CD4-positive, alpha-beta T cell treated with Interferon alpha-2 for 1 hour (primary cell): ENCODE measurements around the gene LRRC74B.
A peak's percentile ranks its signal among the peaks of the same experiment; 100 is the strongest.
"Not testable (repeated sequence)": the region's sequence is repeated elsewhere in the genome, so short reads cannot be mapped to it uniquely, and the experiment has no call there.

Experiments used
- DNase-seq, 2 donors: peaks; one replicate each; pipeline ENCODE4 v3.0.0-alpha.2; 2020 to 2022

LRRC74B gene, protein sequence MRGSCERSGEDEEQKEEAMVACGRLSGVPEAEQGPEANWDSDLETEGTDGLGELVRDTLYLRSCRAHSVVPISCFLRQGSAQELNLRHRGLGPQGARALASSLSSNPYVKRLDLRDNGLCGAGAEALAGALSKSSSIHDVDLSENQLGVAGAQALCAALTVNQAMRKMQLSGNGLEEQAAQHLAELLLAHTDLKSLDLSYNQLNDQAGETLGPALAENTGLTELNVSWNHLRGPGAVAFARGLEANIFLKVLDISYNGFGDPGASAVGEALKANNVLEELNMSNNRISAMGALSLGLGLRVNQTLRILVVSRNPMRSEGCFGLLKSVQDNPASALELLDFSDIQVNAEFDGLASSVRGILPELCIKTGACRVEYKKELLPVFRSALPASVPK

DNA sequence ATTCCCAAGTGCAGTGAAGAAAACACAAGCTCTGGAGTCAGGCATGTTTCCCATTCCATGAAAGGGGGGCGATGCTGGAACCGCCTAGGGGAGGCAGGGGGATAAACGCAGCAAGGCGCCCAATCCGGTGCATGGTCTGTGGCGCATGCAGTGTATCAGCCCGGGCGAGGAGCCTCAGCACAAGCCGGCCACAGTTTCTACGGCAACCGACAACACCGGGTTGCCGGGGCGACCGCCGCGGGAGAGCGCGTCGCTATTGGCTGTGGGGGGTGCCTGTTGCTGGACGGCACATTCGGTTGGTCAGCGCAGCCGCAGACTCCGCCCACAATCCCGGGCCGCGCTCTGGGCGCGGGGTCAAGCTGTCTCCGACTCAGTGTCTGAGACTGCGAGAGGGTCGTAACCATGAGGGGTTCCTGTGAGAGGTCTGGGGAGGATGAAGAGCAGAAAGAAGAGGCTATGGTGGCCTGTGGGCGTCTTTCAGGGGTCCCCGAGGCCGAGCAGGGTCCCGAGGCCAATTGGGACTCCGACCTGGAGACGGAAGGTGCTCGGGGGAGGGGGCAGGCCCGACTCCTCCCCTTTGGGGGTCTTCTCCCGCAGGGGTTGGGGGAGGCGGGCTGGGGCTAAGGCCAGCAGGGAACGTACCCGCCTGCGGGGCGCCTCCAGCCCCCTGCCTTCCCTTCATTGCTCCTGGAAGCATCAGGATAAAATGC lies at the start of gene LRRC74B:
TSS of gene LRRC74B (plus strand) at position 362 of the 710 bp plus-strand sequence. CDS start at position 403, 41 bp downstream.
- peak; percentile 71 to 78 for DNase-seq

DNA sequence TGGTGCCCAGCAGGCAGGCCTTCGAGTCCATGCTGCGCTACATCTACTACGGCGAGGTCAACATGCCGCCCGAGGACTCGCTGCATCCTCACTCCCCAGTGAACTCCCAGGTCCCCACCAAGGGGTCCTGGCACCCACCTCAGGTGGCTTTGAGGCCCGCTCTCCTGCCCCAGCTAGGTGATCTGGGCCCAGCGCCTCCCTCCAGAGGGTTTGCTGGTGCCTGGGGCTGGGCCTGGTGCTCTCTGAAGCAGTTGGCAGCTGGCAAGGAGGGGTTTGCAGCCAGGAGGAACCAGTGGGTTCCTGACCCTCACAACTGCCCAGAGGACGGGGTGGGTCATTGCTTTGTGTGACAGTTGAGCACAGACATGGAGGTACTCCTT lies 49.7 kb upstream of the LRRC74B start:
- no peak for DNase-seq

DNA sequence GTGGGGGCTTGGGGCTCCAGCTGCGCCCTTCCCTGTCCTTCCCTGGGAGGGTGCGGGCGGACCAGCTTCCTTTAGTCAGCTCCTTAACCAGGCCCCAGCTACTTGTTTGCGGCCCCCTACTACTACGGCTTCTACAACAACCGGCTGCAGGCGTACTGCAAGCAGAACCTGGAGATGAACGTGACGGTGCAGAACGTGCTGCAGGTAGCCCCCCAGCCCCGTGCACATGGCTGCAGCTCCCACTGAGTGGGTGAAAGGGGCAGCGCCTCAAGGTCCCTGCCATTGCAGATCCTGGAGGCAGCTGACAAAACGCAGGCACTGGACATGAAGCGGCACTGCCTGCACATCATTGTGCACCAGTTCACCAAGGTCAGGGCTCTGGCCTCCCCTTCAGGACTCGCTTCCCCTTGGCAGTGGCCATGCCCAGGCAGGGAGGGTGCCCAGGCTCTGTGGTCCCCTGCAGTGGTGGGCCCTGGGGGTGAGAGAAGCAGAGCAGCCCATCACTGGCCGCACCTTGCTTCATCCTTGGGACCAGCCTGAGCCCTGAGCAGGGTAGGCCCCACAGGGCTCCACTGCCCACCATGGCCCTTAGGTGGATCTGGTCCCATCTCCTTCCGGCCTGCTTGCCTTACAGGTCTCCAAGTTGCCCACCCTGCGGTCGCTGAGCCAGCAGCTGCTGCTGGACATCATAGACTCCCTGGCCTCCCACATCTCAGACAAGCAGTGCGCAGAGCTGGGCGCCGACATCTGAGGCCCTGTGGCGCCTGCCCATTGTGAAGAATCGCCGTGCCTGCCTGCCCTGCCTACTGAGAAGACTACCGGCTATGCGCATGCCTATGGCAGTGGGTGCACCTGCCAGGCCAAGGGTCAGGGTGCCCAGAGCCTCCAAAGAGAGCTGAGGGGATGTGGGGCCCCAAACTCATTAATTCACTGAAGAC lies 48.9 kb upstream of the LRRC74B start:
- DNase-seq = no peak

DNA sequence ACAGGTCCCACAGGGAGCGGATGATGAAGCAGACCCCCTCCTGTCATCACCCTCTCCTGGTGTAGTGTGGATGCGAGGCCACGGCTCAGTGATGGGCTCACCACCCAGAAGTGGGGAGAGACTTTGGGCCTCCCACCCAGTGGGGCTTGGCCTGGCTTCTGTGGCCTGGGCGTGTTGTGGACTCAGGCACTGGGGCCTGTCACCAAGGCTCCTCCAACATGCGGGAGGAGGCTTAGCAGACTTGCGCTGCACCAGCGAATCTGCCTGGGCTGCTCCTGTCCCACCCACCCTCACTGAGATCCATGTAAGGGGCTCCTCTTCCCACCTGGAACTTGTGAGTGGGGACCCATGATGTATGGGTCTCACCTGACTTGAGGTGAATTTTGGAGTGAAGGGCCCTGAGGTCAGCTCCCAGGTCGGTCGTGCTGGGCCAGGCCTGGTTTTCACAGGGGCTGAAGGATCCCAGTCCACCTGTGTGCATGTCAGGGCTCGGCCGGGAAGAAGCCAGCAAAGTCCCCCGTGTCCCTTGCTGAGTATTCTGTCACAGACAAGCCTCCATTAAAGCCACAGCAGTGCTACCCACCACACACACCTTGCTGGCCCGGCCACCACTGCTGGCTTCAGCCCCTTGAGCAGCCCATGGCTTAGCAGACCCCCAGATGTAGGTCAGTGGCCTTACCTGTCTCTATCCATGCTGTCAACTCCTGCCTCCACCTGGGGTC lies 48.0 kb upstream of the LRRC74B start:
- DNase-seq = no peak

DNA sequence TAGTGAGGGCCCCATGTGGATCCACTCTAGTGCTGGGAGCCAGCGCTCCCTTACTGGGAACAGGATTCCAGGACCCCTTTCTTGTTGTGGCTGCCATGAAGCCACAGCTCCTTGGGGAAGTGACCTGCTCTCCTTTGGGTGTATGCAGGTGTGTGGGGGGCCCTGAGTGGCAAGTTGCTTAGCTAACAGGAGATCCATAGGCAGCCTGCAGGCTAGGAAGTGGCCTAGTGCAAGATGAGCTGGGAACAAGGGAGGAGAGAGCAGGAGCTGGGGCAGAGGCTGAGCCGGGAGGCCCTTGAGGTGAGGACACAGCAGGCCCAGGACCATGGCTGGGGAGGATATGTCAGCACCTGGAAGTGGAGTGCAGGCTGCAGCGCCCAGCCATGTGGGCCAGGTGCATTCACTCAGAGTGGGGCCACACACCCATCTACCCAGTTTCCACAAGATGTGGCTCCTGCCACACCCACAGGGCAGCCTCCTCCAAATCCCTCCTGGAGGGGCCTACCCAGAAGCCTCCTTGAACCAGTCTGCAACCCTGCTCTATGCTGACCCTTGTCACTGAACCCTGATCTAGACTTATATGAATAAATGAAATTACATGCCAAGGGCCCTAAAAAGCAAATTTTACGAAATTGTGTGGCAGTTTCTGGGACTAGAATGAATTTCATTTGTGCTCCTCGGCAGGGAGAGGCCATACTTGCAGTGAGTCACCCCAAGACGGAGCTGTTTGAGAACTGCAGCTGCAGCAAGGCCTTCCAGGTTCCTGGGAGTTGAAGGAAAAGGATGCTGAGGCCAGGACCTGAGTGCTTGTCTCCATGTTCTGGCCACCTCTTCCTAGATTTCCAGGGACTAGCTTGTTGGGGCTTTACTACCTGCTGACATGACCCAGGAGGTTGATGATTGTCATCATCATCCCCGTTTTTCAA lies 47.1 kb upstream of the LRRC74B start:
- DNase-seq = no peak

DNA sequence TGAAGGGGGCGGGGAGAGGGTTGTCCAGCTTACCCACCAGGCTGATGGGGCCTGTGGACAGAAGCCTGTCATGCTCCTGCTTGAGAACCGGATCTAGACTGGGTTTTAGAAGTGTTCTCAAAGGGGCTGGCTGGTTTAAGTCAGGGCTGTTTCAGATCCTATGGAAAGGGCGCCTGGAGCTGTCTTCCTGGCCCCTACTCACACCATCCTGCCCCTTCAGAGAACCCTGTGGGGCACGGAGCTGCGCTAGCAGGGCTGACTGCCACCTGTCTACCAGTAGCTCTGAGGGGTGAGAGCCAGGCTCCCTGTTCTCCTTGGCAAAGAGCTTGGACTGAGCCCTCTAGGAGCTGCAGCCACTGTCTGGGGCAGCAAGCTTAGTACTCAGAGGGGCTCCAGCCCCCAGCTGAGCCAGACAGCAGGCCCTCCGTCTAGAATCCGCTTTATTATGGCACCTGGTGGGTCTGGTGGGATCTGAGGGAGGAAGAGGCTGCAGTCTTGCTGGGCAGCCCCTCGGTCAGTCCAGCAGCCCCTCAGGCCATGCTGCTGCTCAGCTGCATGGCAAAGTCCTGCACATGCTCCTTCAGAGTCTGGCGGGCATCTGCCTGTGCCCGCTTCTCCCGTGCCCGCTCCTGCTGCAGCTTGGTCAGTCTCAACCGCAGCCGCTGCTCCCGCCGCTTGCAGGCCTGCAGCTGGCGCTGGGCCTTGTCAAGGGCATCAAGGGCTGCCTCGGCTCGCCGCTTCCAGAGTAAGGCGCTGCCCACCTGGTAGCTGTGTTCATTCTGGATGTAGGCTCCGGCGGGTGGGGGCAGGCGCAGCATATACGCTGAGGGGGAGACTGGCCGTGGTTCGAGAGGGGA lies 46.2 kb upstream of the LRRC74B start:
- no peak for DNase-seq

DNA sequence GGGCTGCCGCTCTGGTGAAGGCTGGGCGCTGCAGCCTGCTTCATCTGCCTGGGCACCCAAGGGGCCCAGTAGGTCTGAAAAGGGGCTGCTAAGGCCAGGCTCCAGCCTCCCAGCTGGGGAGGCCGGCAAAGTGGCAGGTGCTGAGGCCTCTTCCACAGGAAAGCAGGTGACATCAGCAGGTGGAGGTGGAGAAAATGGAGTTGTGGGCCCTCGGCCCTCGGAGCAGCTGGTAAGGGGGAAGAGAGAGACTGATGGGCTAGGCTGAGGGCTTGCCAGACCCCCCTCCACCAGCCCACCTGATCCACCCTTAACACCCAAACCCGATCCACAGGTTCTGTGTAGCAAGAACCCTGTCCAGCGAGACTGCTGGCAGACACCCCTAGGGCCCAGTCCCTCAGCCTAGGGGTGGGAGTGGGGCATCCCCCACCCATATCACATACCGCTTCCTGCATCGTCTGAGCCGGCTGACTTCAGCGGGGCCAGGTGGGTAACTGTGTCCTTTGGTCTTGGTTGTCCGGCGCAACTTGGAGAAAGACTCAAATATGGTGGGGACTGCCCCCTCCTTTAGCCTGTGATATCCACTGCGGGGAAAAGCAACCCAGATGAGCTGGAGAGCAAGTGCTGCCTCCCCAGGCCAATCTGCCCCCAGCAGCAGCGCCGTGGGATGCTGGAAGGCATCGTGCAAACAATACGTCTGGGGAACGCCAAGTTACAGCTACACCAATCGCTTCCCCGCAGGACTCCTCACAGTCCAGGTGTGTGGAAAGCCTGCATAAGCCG lies 45.3 kb upstream of the LRRC74B start:
- no peak for DNase-seq

DNA sequence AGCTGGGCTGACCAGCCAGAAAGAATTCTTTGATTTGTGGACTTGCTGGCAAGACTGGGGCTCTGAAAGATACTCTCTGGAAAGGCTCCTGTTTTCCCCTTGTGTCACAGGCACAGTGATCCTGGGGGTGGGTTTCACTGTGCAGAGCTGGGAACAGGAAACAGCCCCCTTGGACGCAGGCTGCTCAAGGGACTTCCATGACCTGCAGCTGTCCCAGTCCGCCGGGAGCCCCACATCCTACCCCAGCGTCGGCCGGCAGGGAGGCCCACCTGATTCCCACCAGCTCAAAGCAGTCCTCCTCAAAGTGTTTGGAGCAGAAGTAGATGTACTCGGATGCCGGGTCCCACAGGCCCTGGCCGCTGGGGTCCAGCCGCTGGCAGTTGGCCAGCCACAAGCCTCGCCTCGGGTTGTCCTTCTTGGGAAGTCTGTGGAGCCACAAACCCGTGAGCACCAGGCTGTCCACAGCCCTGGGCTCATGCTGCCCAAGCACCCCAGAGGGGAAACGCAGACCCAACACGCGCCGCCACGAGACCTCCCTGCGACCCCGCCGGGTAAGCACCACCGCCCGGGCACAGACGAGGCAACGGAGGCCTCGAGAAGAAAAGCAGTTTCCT lies 44.7 kb upstream of the LRRC74B start:
- no peak for DNase-seq

DNA sequence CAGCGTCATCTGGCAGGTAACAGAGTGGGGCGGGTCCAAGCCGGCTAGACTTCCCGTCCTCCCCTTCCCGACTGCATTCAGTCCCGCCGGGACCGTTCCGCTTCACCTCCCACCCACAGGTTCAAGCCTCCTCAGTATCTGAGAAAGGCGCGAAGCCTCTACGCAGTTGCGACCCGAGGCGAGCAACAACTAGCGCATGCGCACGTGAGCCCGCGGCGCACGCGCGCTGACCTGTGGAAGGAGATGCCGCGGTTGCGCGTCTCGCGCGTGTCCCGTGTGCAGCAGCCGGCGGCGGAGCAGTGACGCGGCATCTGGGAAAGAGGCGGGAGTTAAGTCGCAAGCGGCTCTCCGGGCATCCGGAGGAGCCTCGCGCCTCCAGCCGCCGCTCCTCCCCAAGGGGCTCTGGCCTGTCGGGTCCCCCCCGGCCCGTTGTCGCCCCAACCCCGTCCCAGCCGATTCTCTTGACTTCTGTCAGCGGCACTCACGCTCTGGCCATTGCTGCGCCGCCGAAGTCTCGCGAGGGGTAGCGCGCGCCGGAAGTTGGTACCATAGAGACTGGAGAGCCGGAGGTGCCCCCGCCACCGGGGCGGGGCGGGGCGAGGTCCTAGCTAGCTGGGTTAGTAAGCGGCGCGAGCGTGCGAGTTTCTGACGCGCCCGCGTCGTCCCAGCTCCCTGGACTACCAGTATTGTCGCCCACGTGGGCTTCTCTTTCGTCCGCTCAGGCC lies 44.0 kb upstream of the LRRC74B start, which contains the start of gene THAP7:
TSS of gene THAP7 (minus strand) at position 518 of the 725 bp plus-strand sequence. CDS start at position 311, 207 bp downstream.
- DNase-seq = peak; percentile 95 to 96

DNA sequence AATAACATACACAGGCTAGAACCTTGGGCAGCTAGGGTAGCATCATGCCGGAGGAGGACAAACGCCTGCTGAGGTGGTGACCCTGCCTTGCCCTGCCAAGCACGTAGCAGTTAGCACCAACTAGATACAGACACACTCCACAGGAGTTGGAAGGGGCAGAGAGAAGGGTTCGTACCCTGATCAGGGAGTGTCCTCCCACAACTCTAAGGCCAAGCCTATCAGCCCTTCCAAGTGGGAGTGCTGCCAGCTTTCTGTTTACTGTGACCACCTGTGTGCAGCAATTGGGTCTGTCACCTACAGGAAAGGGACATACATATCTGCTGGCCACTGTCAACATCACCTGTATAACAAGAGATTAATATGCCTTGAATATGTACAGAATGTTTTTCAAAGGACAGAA lies 42.0 kb upstream of the LRRC74B start:
- no peak for DNase-seq

DNA sequence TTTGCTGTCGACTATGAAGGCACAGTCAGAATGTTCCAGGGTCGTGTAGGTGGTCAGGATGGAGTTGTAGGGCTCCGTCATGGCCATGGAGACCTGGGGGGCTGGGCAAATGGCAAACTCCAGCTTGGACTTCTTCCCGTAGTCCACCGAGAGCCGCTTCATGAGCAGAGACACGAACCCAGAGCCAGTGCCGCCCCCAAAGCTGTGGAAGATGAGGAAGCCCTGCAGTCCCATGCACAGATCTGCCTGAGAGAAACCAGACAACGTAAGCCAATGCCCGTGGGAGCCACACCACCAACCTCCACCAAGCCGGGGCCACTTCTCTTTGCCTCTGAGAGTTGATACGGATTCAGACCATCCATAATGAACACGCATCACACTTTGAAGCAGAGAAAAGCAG lies 36.5 kb upstream of the LRRC74B start:
- not testable (repeated sequence) for DNase-seq

DNA sequence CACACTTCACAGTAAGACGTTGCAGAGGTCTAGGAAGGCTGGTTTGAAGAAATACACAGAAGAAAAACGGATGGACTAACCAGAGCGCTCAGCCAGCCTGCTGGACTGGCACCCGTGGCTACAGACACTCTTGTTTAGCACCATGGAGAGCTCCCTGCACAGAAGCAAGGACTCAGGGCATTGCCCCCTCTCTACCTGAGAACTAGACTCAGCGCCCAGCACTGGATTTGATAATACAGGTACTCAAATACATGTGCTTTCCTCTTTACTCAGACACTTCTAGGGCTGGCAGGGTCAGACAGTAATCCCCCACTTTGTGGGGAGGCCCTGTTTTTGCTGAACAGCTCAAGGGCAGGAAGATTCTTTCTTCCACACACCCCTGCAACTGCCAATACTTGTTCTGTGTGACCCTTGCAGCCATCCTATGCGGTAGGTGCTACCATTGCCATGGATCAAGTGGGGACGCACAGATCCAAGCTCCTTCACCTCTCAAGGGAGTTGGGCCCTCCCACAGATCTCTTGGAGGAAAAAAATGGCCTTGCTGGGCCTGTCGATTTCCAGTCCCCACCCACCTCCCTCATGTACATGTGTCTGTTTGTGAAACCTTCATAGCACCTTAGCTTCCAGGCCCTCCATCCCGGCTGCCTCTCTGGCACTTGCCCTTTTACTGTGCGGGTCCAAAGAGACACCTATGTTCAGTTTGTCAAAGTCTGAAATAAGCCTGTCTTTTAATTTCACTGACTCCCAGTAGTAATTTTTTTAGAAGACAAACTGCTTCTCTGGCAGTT lies 35.9 kb upstream of the LRRC74B start:
- peak in 1 of 2 donors; percentile 38 for DNase-seq

DNA sequence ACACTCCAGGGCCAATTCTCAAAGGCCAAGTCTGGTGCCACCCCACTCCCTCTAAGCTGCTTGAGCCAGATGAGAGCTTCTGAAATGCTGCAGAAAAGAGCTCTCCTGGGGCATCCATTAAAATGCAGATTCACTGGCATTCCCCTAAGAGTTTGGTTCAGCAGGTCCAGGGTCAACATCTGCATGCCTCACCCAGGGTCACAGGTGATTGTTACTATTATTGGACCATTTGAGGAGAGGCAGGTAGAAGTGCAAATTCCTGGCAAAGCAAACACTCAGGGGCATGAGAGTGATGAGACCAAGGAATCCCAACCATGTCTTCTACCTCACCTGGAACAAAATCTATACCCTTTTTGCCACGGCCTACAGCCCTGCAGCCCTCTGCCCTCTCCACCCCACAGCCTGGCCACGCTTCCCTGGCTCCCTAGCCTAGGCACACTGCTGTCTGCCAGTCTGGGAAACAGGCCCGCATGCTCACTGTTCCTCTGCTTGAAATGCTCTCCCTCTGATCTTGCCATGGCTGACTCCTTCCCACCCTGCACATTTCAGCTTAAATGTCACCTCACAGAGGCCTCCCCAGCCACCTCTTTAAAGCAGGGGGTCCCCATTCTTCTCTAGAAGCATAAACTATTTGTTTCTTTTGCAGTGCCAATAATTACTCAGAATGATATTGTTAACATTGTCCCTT lies 35.2 kb upstream of the LRRC74B start:
- DNase-seq = no peak

DNA sequence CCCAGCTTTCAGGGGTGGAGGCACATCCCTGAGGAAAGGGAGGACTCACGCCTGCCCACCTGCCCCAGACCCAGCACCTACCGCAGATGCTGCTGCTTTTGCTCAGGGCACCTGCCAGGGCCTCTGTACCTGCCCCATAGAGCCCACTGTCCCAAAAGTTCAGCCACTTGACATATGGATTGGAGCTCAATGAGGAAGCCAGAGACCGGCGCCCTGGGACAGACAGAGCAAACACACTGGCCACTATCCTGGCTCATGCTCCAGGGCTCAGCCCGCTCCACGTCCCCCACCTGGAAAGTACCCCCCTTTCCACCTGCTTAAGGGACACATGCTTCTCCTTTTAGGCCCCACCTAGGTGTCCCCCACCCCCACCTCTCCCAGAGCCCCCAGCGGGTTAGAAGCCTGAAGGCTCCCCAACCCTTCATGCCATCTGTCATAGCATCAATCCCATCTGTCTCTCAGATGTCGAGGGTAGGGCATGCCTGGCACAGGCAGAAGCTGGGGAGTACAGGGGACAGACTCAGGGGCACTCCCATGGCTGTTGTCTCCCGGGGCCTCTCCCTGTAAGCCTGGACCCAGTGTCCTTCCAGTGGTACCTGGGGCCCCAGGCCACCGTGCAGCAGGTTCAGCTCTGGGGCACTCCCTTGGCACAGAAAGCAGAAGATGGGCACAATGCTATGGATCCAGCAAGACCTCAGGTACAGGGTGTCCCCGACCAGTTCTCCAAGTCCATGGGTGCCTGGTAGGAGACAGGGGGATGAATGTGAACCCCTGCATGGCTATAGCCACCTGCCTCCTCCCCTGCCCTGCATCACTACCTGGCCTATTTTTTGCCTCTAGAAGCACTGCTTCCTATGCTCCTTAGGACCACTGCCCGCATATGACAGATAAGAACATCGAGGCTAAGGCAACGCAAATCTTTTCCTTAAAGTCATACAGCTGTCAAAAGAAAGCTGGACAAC lies 33.0 kb upstream of the LRRC74B start:
- DNase-seq = no peak

DNA sequence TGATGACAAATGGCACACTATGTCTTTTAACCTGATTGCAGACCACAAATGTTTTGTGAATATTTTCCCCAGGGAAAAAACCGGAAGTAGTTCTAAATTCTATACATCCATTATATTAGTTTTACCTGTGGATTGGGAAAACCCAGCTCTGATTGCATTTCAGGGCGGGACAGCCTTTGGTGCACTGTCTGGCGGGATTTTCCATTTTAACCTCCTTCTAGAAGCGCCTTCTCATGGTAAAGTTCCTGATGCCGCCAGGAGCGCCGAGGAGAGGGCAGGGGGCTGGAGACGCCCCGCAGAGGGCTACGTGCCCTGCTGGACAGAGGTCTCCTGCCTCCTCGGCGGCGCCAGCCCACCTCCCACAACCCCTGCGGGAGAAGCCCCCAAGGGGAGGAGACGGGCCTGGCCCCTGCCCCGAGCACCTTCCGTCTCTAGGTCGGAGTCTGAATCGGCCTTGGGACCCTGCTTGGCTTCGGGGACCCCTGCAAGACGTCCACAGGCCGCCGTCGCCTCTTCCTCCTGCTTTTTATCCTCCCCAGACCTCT lies 32.0 kb upstream of the LRRC74B start:
- no peak for DNase-seq
